ENCODE data around the gene EHMT2.

EHMT2 gene

GRCh38 chr6:31905041-31905440 is 7.5 kb upstream of the EHMT2 start:
- Mint-ChIP-seq H3K27ac (no peak overlapping the region), H3K4me3 (no peak overlapping the region), H3K9me3 (ENCODE audit: low read depth) (no peaks in the 10 kb centered on the region), H3K4me1 (ENCODE audit: low read depth) (peaks cover 12% of the 10 kb centered on the region), H3K27me3 (no peaks in the 10 kb centered on the region), H3K36me3 (no peaks in the 10 kb centered on the region)

GRCh38 chr6:31903957-31904356 is 6.5 kb upstream of the EHMT2 start:
- Mint-ChIP-seq H3K4me1 (ENCODE audit: low read depth) (peaks cover 21% of the 10 kb centered on the region), H3K36me3 (no peaks in the 10 kb centered on the region), H3K27ac (no peak overlapping the region), H3K27me3 (no peaks in the 10 kb centered on the region), H3K9me3 (ENCODE audit: low read depth) (no peaks in the 10 kb centered on the region), H3K4me3 (no peak overlapping the region)

DNA sequence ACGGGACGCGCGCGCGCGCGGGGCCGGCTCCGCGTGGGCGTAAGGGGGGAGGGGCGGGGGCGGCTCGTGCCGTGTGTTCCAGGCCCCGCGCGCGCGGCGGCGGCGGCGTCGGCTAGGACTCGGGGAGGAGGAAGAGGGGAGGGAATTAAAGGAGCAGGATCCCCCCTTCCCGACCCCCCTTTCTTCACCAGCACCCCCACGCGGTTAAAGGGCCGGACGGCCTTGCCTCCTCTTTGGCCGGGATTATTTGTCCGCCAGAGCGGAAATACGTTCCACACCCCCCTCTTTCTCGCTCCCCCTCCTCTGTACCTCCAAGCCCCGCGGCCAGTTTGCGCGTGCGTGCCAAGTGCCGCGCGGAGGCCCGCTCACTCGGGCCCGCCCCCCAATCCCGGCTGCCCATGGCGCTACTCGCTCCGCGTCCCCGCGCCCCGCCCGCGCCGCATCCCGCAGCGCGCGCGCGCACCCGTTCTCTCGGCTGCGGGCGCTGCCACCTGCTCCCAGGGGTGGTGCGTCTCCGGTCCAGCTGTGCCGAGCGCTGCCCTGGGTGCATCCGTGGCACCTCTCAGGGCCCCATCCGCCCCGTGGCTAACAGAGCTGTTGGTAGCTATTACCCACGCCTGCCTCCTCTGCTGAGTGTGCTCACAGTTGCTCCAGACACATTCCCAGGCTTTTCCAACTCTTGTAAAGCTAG is 4.6 kb upstream of the EHMT2 start, which contains the start of gene ZBTB12:
Gene ZBTB12, minus strand, starts transcription at position 134 of the 691 bp plus-strand sequence. CDS start 781 bp downstream, outside the sequence.
- H3K9me3 Mint-ChIP-seq (ENCODE audit: low read depth), result no peaks in the 10 kb centered on the region
- no peaks in the 10 kb centered on the region for H3K27me3 Mint-ChIP-seq
- peak within 1 kb of the TSS; percentile 88 for H3K4me3 Mint-ChIP-seq
- H3K36me3 Mint-ChIP-seq, result no peaks in the 10 kb centered on the region
- H3K4me1 Mint-ChIP-seq (ENCODE audit: low read depth), result peaks cover 27% of the 10 kb centered on the region
- H3K27ac Mint-ChIP-seq, result peak within 1 kb of the TSS; percentile 84

- peak overlapping the region; percentile 66 for H3K27ac Mint-ChIP-seq
- no peaks in the 10 kb centered on the region for H3K27me3 Mint-ChIP-seq
- no peaks in the 10 kb centered on the region for H3K9me3 Mint-ChIP-seq (ENCODE audit: low read depth)
- H3K36me3 Mint-ChIP-seq, result no peaks in the 10 kb centered on the region
- peak overlapping the region; percentile 53 for H3K4me3 Mint-ChIP-seq
- H3K4me1 Mint-ChIP-seq (ENCODE audit: low read depth), result peaks cover 28% of the 10 kb centered on the region
Observed at GRCh38 chr6:31901415-31901952, 4.0 kb upstream of the EHMT2 start.

GRCh38 chr6:31900917-31901414 is 3.5 kb upstream of the EHMT2 start:
- no peaks in the 10 kb centered on the region for H3K27me3 Mint-ChIP-seq

DNA sequence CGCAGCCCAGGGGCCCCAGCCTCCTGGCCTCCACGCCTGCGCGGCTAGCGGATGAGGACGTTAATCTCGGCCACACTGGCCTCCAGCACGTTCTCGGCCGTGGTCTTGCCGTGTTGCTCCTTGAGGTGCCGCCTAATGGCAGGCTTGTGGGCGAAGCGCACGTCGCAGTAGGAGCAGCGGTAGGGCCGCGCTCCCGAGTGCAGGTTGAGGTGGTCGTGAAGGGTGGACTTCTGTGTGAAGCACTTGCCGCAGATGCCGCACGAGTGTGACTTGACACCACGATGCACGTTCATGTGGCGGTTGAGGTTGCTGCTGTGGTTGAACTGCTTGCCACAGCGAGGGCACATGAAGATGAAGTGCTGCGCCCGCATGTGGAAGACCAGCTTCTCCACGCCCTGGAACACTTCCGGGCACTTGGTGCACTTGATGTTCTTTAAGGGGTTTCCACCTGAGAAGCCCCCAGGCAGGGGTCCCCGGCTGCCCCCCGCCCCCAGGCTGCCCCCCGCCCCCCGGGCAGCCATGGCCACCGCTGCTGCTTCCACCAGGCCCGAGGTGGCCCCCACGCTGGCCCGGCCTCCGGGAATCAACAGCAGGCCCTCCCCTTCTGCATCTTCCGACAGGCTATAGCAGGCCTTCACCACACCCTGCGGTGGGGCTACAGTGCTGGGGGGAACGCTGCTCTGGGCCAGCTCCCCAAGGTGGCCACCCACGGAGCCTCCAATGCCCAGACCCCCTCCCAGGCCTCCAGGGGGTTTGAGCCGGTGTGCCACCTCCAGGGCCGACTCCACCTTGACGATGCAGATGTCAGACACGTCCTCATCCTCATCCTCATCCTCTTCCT is 2.6 kb upstream of the EHMT2 start:
- Mint-ChIP-seq H3K4me1 (ENCODE audit: low read depth) (peaks cover 36% of the 10 kb centered on the region), H3K9me3 (ENCODE audit: low read depth) (no peaks in the 10 kb centered on the region), H3K36me3 (no peaks in the 10 kb centered on the region), H3K27me3 (no peaks in the 10 kb centered on the region), H3K27ac (no peak overlapping the region), H3K4me3 (peak overlapping the region; percentile 76)

More at GRCh38 chr6:31900917-31901414, 3.5 kb upstream of the EHMT2 start:
- H3K4me1 Mint-ChIP-seq (ENCODE audit: low read depth), result peaks cover 32% of the 10 kb centered on the region
- peak overlapping the region; percentile 53 for H3K4me3 Mint-ChIP-seq
- H3K27ac Mint-ChIP-seq, result no peak overlapping the region
- no peaks in the 10 kb centered on the region for H3K9me3 Mint-ChIP-seq (ENCODE audit: low read depth)
- H3K36me3 Mint-ChIP-seq, result no peaks in the 10 kb centered on the region

DNA sequence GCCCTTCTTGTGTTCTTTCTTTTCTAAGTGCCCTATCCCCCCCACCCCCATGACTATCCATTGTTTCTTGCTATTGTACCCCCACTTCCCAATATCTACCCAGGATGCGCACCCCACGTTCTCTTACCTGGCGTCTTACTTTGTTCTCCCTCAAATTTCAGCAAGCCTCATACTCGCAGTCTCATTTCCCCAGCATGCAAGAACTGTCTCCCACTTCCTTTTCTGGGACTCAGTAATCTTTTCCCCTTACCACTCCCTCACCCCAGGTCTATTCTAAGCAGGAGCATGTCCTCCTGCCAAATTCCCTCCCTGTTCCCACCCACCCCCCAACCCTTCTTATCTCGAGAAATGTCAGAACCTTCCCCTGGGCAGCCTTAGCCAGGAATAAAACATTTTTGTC is 1.7 kb upstream of the EHMT2 start:
- Mint-ChIP-seq H3K27ac (peak overlapping the region; percentile 70), H3K36me3 (no peaks in the 10 kb centered on the region), H3K4me1 (ENCODE audit: low read depth) (peaks cover 36% of the 10 kb centered on the region), H3K4me3 (peak overlapping the region; percentile 76), H3K9me3 (ENCODE audit: low read depth) (no peaks in the 10 kb centered on the region), H3K27me3 (no peaks in the 10 kb centered on the region)

GRCh38 chr6:31898383-31899011 is 999 bp upstream of the EHMT2 start:
- Mint-ChIP-seq H3K36me3 (no peaks in the 10 kb centered on the region), H3K9me3 (ENCODE audit: low read depth) (no peaks in the 10 kb centered on the region)

GRCh38 chr6:31896856-31897611 is 464 bp downstream of the EHMT2 start:
- Mint-ChIP-seq H3K36me3 (no peaks in the 10 kb centered on the region), H3K9me3 (ENCODE audit: low read depth) (no peaks in the 10 kb centered on the region), H3K27me3 (no peaks in the 10 kb centered on the region), H3K4me3 (peak overlapping the region; percentile 86), H3K4me1 (ENCODE audit: low read depth) (peaks cover 31% of the 10 kb centered on the region), H3K27ac (peak overlapping the region; percentile 86)

More at GRCh38 chr6:31898383-31899011, 999 bp upstream of the EHMT2 start:
- H3K27me3 Mint-ChIP-seq, result no peaks in the 10 kb centered on the region
- peak overlapping the region; percentile 96 for H3K4me3 Mint-ChIP-seq
- H3K4me1 Mint-ChIP-seq (ENCODE audit: low read depth), result peaks cover 38% of the 10 kb centered on the region
- H3K27ac Mint-ChIP-seq, result peak overlapping the region; percentile 98

GRCh38 chr6:31896493-31896855 is 1.0 kb downstream of the EHMT2 start:
- Mint-ChIP-seq H3K4me1 (ENCODE audit: low read depth) (peaks cover 31% of the 10 kb centered on the region), H3K27ac (peak overlapping the region; percentile 86), H3K36me3 (no peaks in the 10 kb centered on the region), H3K27me3 (no peaks in the 10 kb centered on the region), H3K4me3 (peak overlapping the region; percentile 86), H3K9me3 (ENCODE audit: low read depth) (no peaks in the 10 kb centered on the region)

DNA sequence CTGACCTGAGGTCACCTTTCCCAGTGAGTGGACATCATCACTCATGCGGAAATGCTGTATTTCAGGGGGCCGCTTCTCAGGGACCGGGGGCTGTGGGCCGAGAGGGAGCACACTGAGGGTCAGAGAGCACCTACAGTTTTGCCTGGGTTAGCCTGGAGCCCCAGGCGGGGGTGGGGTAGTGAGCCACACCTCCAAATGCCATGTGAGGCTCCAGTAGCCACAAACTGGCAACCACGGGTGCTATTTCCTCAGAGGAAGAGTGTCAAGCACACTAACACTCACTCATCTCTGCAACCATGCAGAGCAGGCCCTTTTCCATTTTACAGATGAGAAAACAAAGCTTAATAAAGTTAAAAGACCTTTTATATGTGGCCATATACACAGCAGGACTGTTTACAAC is 4.7 kb downstream of the EHMT2 start:
- Mint-ChIP-seq H3K4me1 (ENCODE audit: low read depth) (peaks cover 12% of the 10 kb centered on the region), H3K27ac (no peak overlapping the region), H3K4me3 (no peak overlapping the region), H3K9me3 (ENCODE audit: low read depth) (no peaks in the 10 kb centered on the region), H3K27me3 (no peaks in the 10 kb centered on the region), H3K36me3 (peaks cover 3% of the 10 kb centered on the region)

- Mint-ChIP-seq H3K4me3 (no peak overlapping the region), H3K36me3 (peaks cover 6% of the 10 kb centered on the region), H3K4me1 (ENCODE audit: low read depth) (peaks cover 2% of the 10 kb centered on the region), H3K27me3 (no peaks in the 10 kb centered on the region), H3K27ac (no peak overlapping the region), H3K9me3 (ENCODE audit: low read depth) (no peaks in the 10 kb centered on the region)
Observed at GRCh38 chr6:31889331-31889972, 8.0 kb downstream of the EHMT2 start.

DNA sequence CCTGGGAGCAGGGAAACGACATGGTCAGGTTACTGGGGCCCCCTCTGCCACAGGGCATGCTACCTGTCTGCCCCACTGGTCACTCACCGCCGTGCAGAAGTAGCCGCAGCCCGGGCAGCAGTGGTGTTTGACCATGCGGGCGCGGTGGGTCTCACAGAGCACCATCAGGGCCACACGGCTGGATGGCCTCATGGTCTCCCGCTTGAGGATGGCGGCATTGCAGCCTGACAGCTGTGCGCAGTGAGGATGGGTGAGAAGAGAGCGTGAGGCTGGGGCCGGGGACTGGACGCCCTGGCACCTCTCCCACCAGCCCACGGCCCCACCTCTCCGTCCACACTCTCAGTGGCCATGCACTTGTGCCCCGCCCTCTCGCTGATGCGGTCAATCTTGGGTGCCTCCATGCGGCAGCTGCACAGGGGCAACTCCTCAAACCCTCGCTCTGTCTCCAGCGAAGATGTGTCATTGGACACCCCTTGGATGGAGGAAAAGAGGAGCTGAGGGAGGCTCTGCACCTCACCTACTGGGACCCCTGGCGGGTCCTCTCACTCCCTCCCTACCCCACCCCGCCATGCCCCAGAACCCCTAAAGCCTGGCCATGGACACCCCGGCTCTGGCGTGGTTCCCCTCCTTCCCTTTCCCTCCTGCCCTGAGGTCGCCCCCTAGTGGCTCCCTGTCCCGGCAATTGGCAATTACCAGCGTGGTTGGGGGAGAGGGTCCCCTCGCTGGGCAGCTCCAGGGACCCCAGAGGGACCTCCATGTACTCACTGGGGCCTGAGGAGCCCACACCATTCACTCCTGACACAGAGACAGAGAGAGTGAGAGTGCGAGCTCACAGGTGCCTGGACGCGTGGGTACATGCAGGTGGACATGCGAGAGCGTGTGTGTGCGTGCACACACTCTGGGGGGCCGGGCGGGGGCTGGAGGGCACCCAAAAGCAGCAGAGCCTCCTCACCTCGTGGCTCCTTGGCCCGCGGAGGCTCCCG is 8.9 kb downstream of the EHMT2 start:
- Mint-ChIP-seq H3K4me1 (ENCODE audit: low read depth) (peaks cover 1% of the 10 kb centered on the region), H3K9me3 (ENCODE audit: low read depth) (no peaks in the 10 kb centered on the region), H3K36me3 (peaks cover 6% of the 10 kb centered on the region), H3K27me3 (no peaks in the 10 kb centered on the region), H3K4me3 (no peak overlapping the region), H3K27ac (no peak overlapping the region)
